Iris pigment epithelial cell (primary cell): ENCODE measurements around the gene MINDY4.

Experiments
- DNase-seq: peaks from one replicate; pipeline ENCODE4 v3.0.0-alpha.2; 2011; ENCODE audit warnings: low read depth

The MINDY4 gene

GRCh38 chr7:30775992-30776391 lies 4.8 kb downstream of the MINDY4 start:
- no peak for DNase-seq

- DNase-seq: no peak
Measured at GRCh38 chr7:30776971-30777370, 5.8 kb downstream of the MINDY4 start.

GRCh38 chr7:30778255-30779025 lies 7.2 kb downstream of the MINDY4 start:
- peak; percentile 31 for DNase-seq

GRCh38 chr7:30779574-30779973 lies 8.4 kb downstream of the MINDY4 start:
- DNase-seq: no peak

GRCh38 chr7:30780941-30781340 lies 9.7 kb downstream of the MINDY4 start:
- no peak for DNase-seq

GRCh38 chr7:30782690-30783089 lies 11.5 kb downstream of the MINDY4 start:
- no peak for DNase-seq

GRCh38 chr7:30785786-30786185 lies 14.6 kb downstream of the MINDY4 start:
- DNase-seq: no peak

GRCh38 chr7:30787486-30787885 lies 16.3 kb downstream of the MINDY4 start:
- DNase-seq: no peak

- no peak for DNase-seq
Measured at GRCh38 chr7:30788640-30789333, 17.6 kb downstream of the MINDY4 start.

GRCh38 chr7:30789334-30789711 lies 18.1 kb downstream of the MINDY4 start:
- peak; percentile 76 for DNase-seq

- no peak for DNase-seq
Measured at GRCh38 chr7:30790356-30790755, 19.1 kb downstream of the MINDY4 start.

- DNase-seq: no peak
Measured at GRCh38 chr7:30791114-30791513, 19.9 kb downstream of the MINDY4 start.

GRCh38 chr7:30795161-30795948 lies 24.1 kb downstream of the MINDY4 start:
- DNase-seq: no peak

GRCh38 chr7:30796105-30796869 lies 25.1 kb downstream of the MINDY4 start:
- DNase-seq: peak; percentile 51

GRCh38 chr7:30797176-30798040 lies 26.2 kb downstream of the MINDY4 start:
- no peak for DNase-seq

GRCh38 chr7:30799206-30799975 lies 28.2 kb downstream of the MINDY4 start:
- DNase-seq: peak; percentile 78

GRCh38 chr7:30799976-30800661 lies 28.9 kb downstream of the MINDY4 start:
- no peak for DNase-seq

- DNase-seq: peak; percentile 76
Measured at GRCh38 chr7:30800785-30801252, 29.6 kb downstream of the MINDY4 start.

- no peak for DNase-seq
Measured at GRCh38 chr7:30802812-30803211, 31.6 kb downstream of the MINDY4 start.
